ENCODE measurements around the gene RGS10. TPM values are rescaled to one million over a fixed set of nuclear protein-coding genes. Genes with fewer than 3 reads are reported as not detected.

The RGS10 gene
- total RNA-seq, 1 experiment from 2014 or later = 10.6 TPM

- no peaks in the 10 kb centered on the region for H3K36me3 Mint-ChIP-seq (ENCODE audit: insufficient read depth in 1 of 3, low read depth in 3 of 3)
- H3T11ph ChIP-seq (ENCODE audit: low read length) = no peak overlapping the region
Observed at GRCh38 chr10:119495545-119495944, 47.0 kb downstream of the RGS10 start.

More at GRCh38 chr10:119495545-119495944, 47.0 kb downstream of the RGS10 start:
- no peak for TF ChIP-seq CTCF (conservative IDR thresholded peaks at IDR 0.05)
- H3K56ac ChIP-seq (ENCODE audit: insufficient read length, low read depth, low read length) = no peak overlapping the region
- no peak overlapping the region for H4K5ac ChIP-seq (ENCODE audit: insufficient read length, low read depth, low read length)
- Mint-ChIP-seq H3K4me1 (peaks cover 6 to 24% of the 10 kb centered on the region in 2 experiments), H3K27ac (no peak overlapping the region), H3K9me3 (no peaks in the 10 kb centered on the region; a peak in 2 of 5 replicates), H3K27me3 (ENCODE audit: low read depth) (peaks cover 27% of the 10 kb centered on the region), H3K4me3 (no peak overlapping the region)
- H3K9me3 ChIP-seq (ENCODE audit: control insufficient read depth, low read depth, low read length) = no peaks in the 10 kb centered on the region
- H3K4ac ChIP-seq (ENCODE audit: low read depth, low read length) = no peak overlapping the region
- no peak overlapping the region for H3K23ac ChIP-seq (ENCODE audit: insufficient read length, low read depth, low read length)
- H4K20me1 ChIP-seq (ENCODE audit: control insufficient read depth, insufficient read depth, insufficient read length) = no peaks in the 10 kb centered on the region
- H2BK15ac ChIP-seq (ENCODE audit: low read depth, low read length) = no peak overlapping the region
- H3K18ac ChIP-seq (ENCODE audit: insufficient read length, low read depth, low read length) = no peak overlapping the region
- H2BK20ac ChIP-seq (ENCODE audit: low read depth, low read length, poor library complexity, severe bottlenecking) = no peak overlapping the region
- no peak overlapping the region for H4K91ac ChIP-seq (ENCODE audit: insufficient read length, low read depth, low read length)
- no peak overlapping the region for H3K14ac ChIP-seq (ENCODE audit: insufficient read depth, low read length)
- no peaks in the 10 kb centered on the region for H3K79me1 ChIP-seq (ENCODE audit: insufficient read depth, low read depth, low read length, poor library complexity, severe bottlenecking)
- no CpG with 5 or more reads among the region's 3 CpGs for WGBS (ENCODE audit: extremely low coverage, insufficient read length, low lambda C conversion rate)
- no peak overlapping the region for H2BK120ac ChIP-seq (ENCODE audit: low read depth, low read length, poor library complexity, severe bottlenecking)
- H3K4me2 ChIP-seq (ENCODE audit: insufficient read depth, insufficient read length, low read length) = no peak overlapping the region
- no peak overlapping the region for H3K9ac ChIP-seq (ENCODE audit: extremely low read depth, insufficient read length, low read length)
- H3K23me2 ChIP-seq (ENCODE audit: insufficient read length, low read depth, low read length, poor library complexity, severe bottlenecking) = no peaks in the 10 kb centered on the region
- H3K27me3 ChIP-seq (ENCODE audit: insufficient read depth, low read length) = no peaks in the 10 kb centered on the region
- H2AK5ac ChIP-seq (ENCODE audit: insufficient read length, low read length) = no peak overlapping the region
- H3K4me1 ChIP-seq (ENCODE audit: insufficient read depth, low read length) = no peaks in the 10 kb centered on the region
- no peak overlapping the region for H2AFZ ChIP-seq (ENCODE audit: low read length)
- no peak overlapping the region for H3K27ac ChIP-seq (ENCODE audit: insufficient read length, low read depth, low read length)
- no peaks in the 10 kb centered on the region for H3K79me2 ChIP-seq (ENCODE audit: insufficient read depth, low read length)
- no peak for DNase-seq
- H4K8ac ChIP-seq (replicated peaks; ENCODE audit: insufficient read length, low read depth, low read length) = no peak overlapping the region
- no peak overlapping the region for H2BK12ac ChIP-seq (ENCODE audit: insufficient read length, low read depth, low read length)
- no peak overlapping the region for H2BK5ac ChIP-seq (ENCODE audit: insufficient read length, low read length)
